ENCODE results near the gene PLXNA4.

Gene PLXNA4

DNA sequence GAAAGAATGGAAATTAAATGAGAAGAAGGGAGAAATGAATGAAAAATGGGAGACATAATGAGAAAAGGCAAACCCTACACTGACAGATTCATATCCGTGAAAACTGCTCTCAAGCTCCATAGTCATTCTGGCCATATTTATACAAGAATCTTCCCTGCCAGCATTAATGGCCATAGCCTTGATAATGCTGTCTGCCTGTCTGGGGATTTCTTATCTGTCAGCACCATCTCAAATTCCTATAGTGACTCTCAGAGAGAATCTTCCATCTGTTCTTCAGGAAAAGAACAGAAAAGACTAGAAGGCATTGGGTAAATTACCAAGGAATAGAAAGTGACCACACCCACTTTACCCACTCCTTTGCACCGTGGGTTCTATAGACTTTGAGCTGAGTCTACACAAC, 295.9 kb downstream of the PLXNA4 start:
- in situ Hi-C loops (cut with HindIII; ENCODE audit: low sequenced_read_pairs) = no loop called here

- in situ Hi-C loops (cut with HindIII; ENCODE audit: low sequenced_read_pairs) = no loop called here
Measured at GRCh38 chr7:132279718-132280117, 296.6 kb downstream of the PLXNA4 start.

DNA sequence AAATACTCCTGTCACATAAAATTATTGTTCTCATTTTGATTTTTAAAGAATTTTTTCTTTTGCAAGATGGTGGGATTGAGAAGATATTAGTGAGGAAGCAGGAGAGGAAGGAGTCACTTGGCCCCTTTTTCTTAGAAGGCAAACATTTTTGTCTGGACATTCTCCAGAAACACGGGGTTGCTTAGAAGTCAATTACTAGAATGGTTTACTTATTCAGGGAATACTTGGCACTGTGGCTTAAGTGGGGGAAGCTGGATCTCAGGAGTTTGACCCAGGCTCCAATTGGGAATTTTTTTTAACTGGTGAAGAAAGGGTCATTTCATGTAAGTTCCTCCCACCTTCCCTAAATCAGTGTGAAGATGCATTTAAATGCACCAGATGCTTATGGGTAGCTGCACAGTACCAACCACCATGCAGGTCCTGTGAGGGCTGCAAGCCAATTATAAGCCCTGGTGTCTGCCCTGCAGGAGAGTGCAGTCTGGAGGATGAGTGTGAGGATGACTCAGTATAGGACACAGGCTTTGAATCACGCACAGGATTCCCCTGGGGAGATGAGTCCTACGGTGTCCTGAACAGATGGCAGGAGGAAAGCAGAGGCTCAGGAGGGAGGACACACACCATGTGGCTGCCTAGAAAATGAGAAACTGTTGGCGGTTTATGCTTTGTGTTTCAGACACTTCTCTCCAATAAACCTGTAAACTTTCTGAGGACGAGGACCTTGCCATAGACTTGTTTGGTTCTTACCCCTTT, 299.1 kb downstream of the PLXNA4 start:
- in situ Hi-C loops (cut with HindIII; ENCODE audit: low sequenced_read_pairs) = no loop called here

GRCh38 chr7:132276234-132276630, 300.0 kb downstream of the PLXNA4 start:
- in situ Hi-C loops (cut with HindIII; ENCODE audit: low sequenced_read_pairs) = no loop called here

DNA sequence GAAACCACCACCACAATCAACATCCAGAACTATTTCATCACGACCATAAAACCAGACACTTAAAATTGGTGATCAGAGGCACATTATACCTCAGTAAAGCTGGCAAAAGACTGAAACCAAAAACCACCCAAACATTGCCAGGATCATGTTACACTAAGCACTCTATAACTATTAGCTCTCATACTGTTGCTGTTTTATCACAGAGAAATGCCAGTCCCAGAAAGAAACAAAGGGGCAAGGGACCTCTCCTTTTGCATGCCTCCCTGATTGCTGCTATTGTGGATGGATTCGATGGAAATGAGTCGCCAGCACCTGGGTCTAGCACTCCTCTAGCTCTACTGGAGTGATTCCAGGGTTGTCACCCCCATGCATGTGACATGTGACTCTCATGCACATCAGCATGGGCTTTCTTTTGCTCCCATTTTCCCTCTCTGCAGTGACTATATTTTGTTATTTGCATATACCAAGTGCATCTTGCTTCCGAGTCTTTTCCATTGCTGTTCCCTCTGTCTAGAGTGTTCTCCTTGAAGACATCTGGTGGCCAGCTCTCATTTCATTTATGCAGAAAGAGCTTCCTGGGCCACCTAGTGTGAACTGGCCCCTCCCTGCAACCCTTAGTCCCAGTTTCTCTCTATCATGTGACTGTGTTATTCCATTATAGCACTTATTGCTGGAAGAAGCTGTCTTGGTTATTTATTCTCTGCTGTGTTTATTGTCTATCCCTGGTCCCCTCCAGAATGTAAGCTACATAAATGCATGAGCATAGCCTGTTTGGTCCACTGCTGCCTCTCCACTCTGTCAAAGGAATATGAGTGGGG, 300.6 kb downstream of the PLXNA4 start:
- in situ Hi-C loops (cut with HindIII; ENCODE audit: low sequenced_read_pairs) = no loop called here

- in situ Hi-C loops (cut with HindIII; ENCODE audit: low sequenced_read_pairs) = no loop called here
Measured at GRCh38 chr7:132272763-132273371, 303.4 kb downstream of the PLXNA4 start.

DNA sequence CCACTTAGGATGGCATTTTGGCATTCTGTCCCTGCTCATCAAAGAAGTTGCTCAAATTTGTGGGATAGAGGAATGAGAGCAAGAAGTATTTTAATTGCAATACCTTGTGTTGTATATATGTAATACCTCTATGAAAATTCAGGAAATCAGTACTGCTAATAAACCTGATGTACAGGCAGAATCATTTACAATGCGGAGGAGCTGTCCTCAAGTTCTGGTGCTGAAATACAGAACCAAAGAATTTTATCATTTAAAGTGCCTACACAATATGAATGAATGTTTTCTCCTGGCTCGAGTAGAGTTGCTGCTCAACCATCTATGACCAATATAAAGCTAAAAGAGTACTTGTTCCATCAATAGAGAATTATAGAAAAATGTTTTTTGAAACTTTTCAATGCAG, 305.8 kb downstream of the PLXNA4 start:
- in situ Hi-C loops (cut with HindIII; ENCODE audit: low sequenced_read_pairs) = no loop called here

DNA sequence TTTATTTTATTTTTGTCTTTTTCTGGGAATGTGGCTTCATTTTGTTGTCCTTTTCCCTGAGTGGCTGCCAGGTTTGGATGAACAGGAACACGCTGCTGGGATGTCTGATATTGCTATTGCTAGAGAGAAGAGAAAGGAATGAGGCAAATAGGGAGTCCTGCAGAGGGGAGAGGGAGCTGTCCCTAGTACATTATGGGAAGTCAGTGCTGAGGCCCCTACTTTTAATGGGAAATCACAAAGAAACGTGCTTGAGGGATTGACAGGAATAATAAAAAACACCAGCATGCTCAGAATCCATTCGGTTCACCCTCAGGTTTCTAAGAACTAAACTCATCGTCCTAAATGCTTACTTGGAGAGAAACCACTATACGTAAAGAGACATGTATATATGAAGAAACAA, 306.6 kb downstream of the PLXNA4 start:
- in situ Hi-C loops (cut with HindIII; ENCODE audit: low sequenced_read_pairs) = no loop called here

- in situ Hi-C loops (cut with HindIII; ENCODE audit: low sequenced_read_pairs) = no loop called here
Measured at GRCh38 chr7:132263151-132263550, 313.1 kb downstream of the PLXNA4 start.

DNA sequence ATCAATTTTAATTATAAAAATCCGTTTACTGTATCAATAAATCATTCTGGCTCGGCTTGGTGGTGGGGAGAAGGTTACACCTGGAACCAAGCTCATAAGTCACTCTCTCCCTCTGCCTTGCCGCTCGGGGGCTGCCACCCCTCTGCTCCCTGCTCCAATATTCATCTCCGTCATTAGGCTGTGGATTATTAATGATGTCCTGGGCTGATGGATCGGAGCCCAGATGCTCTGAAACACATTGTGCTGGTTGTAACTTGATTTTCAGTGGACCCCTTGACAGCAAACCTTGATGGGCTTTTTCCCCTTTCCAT, 314.2 kb downstream of the PLXNA4 start:
- in situ Hi-C loops (cut with HindIII; ENCODE audit: low sequenced_read_pairs) = no loop called here

- in situ Hi-C loops (cut with HindIII; ENCODE audit: low sequenced_read_pairs) = no loop called here
Measured at GRCh38 chr7:132261327-132262159, 314.7 kb downstream of the PLXNA4 start.

GRCh38 chr7:132258231-132258630, 318.0 kb downstream of the PLXNA4 start:
- in situ Hi-C loops (cut with HindIII; ENCODE audit: low sequenced_read_pairs) = no loop called here

DNA sequence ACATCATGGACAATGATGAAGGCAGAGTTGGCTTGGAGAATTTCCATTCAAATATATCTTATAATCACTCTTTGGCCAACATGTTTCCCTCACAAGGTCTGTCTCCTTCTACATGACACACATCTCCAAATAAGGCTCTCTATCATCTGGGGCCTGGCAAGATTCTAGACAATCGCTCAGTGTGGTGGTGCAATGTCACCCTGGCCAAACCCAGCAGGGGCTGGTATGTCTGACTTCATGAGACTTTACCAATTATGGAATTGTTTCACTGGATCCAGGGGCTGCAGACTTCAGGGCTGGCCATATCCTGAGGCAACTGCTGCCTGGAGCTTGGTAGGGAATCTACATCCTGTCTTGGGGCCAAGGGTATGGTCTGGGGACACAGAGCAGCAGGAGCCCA, 319.0 kb downstream of the PLXNA4 start:
- in situ Hi-C loops (cut with HindIII; ENCODE audit: low sequenced_read_pairs) = no loop called here

DNA sequence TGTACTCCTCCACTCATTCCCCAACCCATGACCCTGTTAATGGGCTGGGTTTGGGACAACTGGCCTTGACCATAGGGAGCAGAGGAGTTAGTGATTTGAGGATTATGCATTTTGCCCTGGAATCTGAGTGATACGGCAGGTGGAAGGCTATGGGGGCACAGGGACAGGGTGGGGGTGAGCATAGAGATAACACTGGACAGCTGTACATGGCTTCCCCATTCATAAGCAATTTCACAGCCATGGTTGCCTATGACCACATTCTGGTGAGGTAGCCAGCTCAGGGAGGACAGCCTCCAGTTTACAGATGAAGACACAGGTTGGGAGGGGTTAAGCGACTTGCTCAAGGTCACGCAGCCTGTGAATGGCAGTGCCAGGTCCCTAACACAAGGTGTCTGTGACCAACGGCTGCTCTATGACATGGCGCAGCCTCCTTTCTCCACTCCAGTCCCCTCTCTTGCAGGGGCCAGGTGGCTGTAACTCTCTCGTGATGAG, 319.5 kb downstream of the PLXNA4 start:
- in situ Hi-C loops (cut with HindIII; ENCODE audit: low sequenced_read_pairs) = no loop called here

- in situ Hi-C loops (cut with HindIII; ENCODE audit: low sequenced_read_pairs) = no loop called here
Measured at GRCh38 chr7:132255898-132256297, 320.4 kb downstream of the PLXNA4 start.

DNA sequence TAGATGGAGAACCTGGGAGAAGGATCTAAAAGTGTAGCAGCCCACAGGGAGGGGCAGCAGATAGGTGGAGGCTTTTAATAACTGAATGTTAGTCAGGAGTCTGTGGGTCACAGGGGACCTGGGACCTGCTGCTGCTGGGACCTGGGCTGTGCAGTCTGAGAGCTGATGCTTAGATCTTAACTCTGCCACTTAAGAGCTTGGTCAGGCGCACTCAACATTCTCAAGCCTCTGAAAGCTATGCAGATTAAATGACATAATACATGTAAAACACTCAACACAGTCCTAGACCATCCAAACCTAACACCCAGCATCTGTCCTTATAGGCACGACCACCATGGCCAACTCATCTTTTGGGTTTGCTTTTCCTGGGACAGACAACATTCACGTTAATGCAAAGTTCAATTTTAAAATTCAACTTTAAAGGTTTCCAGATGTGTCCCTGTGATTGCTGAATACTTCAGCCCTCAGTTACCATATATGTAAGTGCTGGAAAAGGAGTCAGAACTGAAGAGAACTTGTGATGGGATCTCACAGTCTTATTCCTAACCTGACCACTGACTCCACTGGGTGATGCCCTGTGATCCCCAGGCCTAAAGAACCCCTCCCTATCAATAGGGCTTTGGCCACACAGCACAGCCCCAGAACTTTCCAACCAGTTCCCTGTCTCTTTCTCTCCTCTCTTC, 321.0 kb downstream of the PLXNA4 start:
- in situ Hi-C loops (cut with HindIII; ENCODE audit: low sequenced_read_pairs) = no loop called here

GRCh38 chr7:132254455-132254854, 321.8 kb downstream of the PLXNA4 start:
- in situ Hi-C loops (cut with HindIII; ENCODE audit: low sequenced_read_pairs) = no loop called here

- in situ Hi-C loops (cut with HindIII; ENCODE audit: low sequenced_read_pairs) = no loop called here
Measured at GRCh38 chr7:132252793-132253100, 323.5 kb downstream of the PLXNA4 start.

GRCh38 chr7:132251327-132251659, 325.0 kb downstream of the PLXNA4 start:
- in situ Hi-C loops (cut with HindIII; ENCODE audit: low sequenced_read_pairs) = no loop called here

- in situ Hi-C loops (cut with HindIII; ENCODE audit: low sequenced_read_pairs) = no loop called here
Measured at GRCh38 chr7:132250480-132251326, 325.6 kb downstream of the PLXNA4 start.

All from DLD1 (cell line).